ENCODE results near the gene HSPB2.
A peak's percentile ranks its signal among the peaks of the same experiment; 100 is the strongest.

HSPB2 gene

GRCh38 chr11:111921541-111922230 is 9.2 kb downstream of the HSPB2 start:
- Histone ChIP-seq H3K36me3 (ENCODE audit: insufficient read depth, low read length) (no peaks in the 10 kb centered on the region), H3K4me3 (ENCODE audit: low read length, poor library complexity, severe bottlenecking) (no peak overlapping the region), H4K20me1 (ENCODE audit: insufficient read depth, low read length, poor library complexity, severe bottlenecking) (no peaks in the 10 kb centered on the region), H3K4me2 (ENCODE audit: low read depth, low read length, poor library complexity, severe bottlenecking) (no peak overlapping the region), H3K79me2 (ENCODE audit: insufficient read depth, low read length) (no peaks in the 10 kb centered on the region), H3K9me2 (replicated peaks; ENCODE audit: low read depth, low read length) (no peaks in the 10 kb centered on the region), H3K4me1 (ENCODE audit: insufficient read depth, low read length, poor library complexity, severe bottlenecking) (peaks cover 7% of the 10 kb centered on the region), H3K9me3 (ENCODE audit: insufficient read depth, low read depth, low read length) (no peaks in the 10 kb centered on the region), H3F3A (ENCODE audit: low read depth) (no peaks in the 10 kb centered on the region), H3K9ac (ENCODE audit: low read depth, low read length, poor library complexity, severe bottlenecking) (no peak overlapping the region), H2AFZ (ENCODE audit: low read length) (no peak overlapping the region), H3K27me3 (ENCODE audit: insufficient read depth, low read length, poor library complexity, severe bottlenecking) (no peaks in the 10 kb centered on the region)
- TF ChIP-seq EZH2phosphoT487 (IDR thresholded peaks at IDR 0.05; ENCODE audit: borderline replicate concordance) (no peak), CTCF (conservative IDR thresholded peaks at IDR 0.05; ENCODE audit: low read length) (no peak)

GRCh38 chr11:111922803-111923202 is 10.3 kb downstream of the HSPB2 start:
- Histone ChIP-seq H3K9me2 (replicated peaks; ENCODE audit: low read depth, low read length) (no peaks in the 10 kb centered on the region), H3K4me1 (ENCODE audit: insufficient read depth, low read length, poor library complexity, severe bottlenecking) (peaks cover 7% of the 10 kb centered on the region), H3K9ac (ENCODE audit: low read depth, low read length, poor library complexity, severe bottlenecking) (no peak overlapping the region), H3F3A (ENCODE audit: low read depth) (no peaks in the 10 kb centered on the region), H3K36me3 (ENCODE audit: insufficient read depth, low read length) (no peaks in the 10 kb centered on the region), H4K20me1 (ENCODE audit: insufficient read depth, low read length, poor library complexity, severe bottlenecking) (no peaks in the 10 kb centered on the region), H3K4me3 (ENCODE audit: low read length, poor library complexity, severe bottlenecking) (no peak overlapping the region), H3K27me3 (ENCODE audit: insufficient read depth, low read length, poor library complexity, severe bottlenecking) (no peaks in the 10 kb centered on the region), H3K9me3 (ENCODE audit: insufficient read depth, low read depth, low read length) (no peaks in the 10 kb centered on the region), H3K79me2 (ENCODE audit: insufficient read depth, low read length) (no peaks in the 10 kb centered on the region), H2AFZ (ENCODE audit: low read length) (0 out of 2 replicates have a peak overlapping the region, but pooled peaks have one; percentile 20), H3K4me2 (ENCODE audit: low read depth, low read length, poor library complexity, severe bottlenecking) (no peak overlapping the region)
- TF ChIP-seq EZH2phosphoT487 (IDR thresholded peaks at IDR 0.05; ENCODE audit: borderline replicate concordance) (no peak), CTCF (conservative IDR thresholded peaks at IDR 0.05; ENCODE audit: low read length) (no peak)

GRCh38 chr11:111923351-111923788 is 10.8 kb downstream of the HSPB2 start:
- no peak overlapping the region for H3K4me2 ChIP-seq (ENCODE audit: low read depth, low read length, poor library complexity, severe bottlenecking)
- H3K9me2 ChIP-seq (replicated peaks; ENCODE audit: low read depth, low read length): no peaks in the 10 kb centered on the region
- no peak overlapping the region for H3K4me3 ChIP-seq (ENCODE audit: low read length, poor library complexity, severe bottlenecking)
- no peak overlapping the region for H3K9ac ChIP-seq (ENCODE audit: low read depth, low read length, poor library complexity, severe bottlenecking)
- H3K27me3 ChIP-seq (ENCODE audit: insufficient read depth, low read length, poor library complexity, severe bottlenecking): no peaks in the 10 kb centered on the region
- H2AFZ ChIP-seq (ENCODE audit: low read length): peak overlapping the region; percentile 20; the same call in 1 of the 2 replicates
- TF ChIP-seq CTCF (conservative IDR thresholded peaks at IDR 0.05; ENCODE audit: low read length) (no peak), EZH2phosphoT487 (IDR thresholded peaks at IDR 0.05; ENCODE audit: borderline replicate concordance) (no peak)
- no peaks in the 10 kb centered on the region for H3F3A ChIP-seq (ENCODE audit: low read depth)
- no peaks in the 10 kb centered on the region for H3K9me3 ChIP-seq (ENCODE audit: insufficient read depth, low read depth, low read length)
- H4K20me1 ChIP-seq (ENCODE audit: insufficient read depth, low read length, poor library complexity, severe bottlenecking): no peaks in the 10 kb centered on the region
- no peaks in the 10 kb centered on the region for H3K36me3 ChIP-seq (ENCODE audit: insufficient read depth, low read length)
- peaks cover 7% of the 10 kb centered on the region for H3K4me1 ChIP-seq (ENCODE audit: insufficient read depth, low read length, poor library complexity, severe bottlenecking)
- no peaks in the 10 kb centered on the region for H3K79me2 ChIP-seq (ENCODE audit: insufficient read depth, low read length)

Measured in Loucy (cell line).